ENCODE data around the gene NSMCE1. TPM values are rescaled to one million over a fixed set of nuclear protein-coding genes. Genes with fewer than 3 reads are reported as not detected.

The NSMCE1 gene
- total RNA-seq, 1 donor from 2014 or later, result 51.7 TPM

- Histone ChIP-seq H3K4me3 (ENCODE audit: low read length in 3 of 3) (peak overlapping the region; percentile 45 to 66 (median 60)), H3K4me1 (ENCODE audit: control insufficient read depth in 3 of 3, insufficient read depth in 3 of 3, low read length in 3 of 3) (peaks cover 12 to 25% (median 13%) of the 10 kb centered on the region in 3 donors), H3K9ac (ENCODE audit: low read depth in 1 of 3, low read length in 3 of 3) (peak overlapping the region; percentile 14 to 66 (median 62)), H3K27me3 (ENCODE audit: control insufficient read depth in 3 of 3, insufficient read depth in 3 of 3, low read length in 3 of 3) (peaks cover 0 to 27% (median 12%) of the 10 kb centered on the region in 3 donors), H3K27ac (ENCODE audit: low read depth, low read length) (peak overlapping the region; percentile 95), H3K9me3 (ENCODE audit: control insufficient read depth in 3 of 3, low read length in 3 of 3) (peaks cover 0 to 3% (median 2%) of the 10 kb centered on the region in 3 donors), H3K36me3 (ENCODE audit: control insufficient read depth in 3 of 3, insufficient read depth in 3 of 3, low read length in 3 of 3) (no peaks in the 10 kb centered on the region)
Observed at GRCh38 chr16:27312580-27313421, 44.2 kb upstream of the NSMCE1 start.

- Histone ChIP-seq H3K27ac (ENCODE audit: low read depth, low read length) (no peak overlapping the region), H3K36me3 (ENCODE audit: control insufficient read depth in 3 of 3, insufficient read depth in 3 of 3, low read length in 3 of 3) (no peaks in the 10 kb centered on the region), H3K9me3 (ENCODE audit: control insufficient read depth in 3 of 3, low read length in 3 of 3) (peaks cover 0 to 3% (median 2%) of the 10 kb centered on the region in 3 donors), H3K9ac (ENCODE audit: low read depth in 1 of 3, low read length in 3 of 3) (no peak overlapping the region), H3K27me3 (ENCODE audit: control insufficient read depth in 3 of 3, insufficient read depth in 3 of 3, low read length in 3 of 3) (peaks cover 0 to 27% (median 12%) of the 10 kb centered on the region in 3 donors), H3K4me3 (ENCODE audit: low read length in 3 of 3) (no peak overlapping the region), H3K4me1 (ENCODE audit: control insufficient read depth in 3 of 3, insufficient read depth in 3 of 3, low read length in 3 of 3) (peaks cover 10 to 21% (median 13%) of the 10 kb centered on the region in 3 donors)
Observed at GRCh38 chr16:27311897-27312303, 43.3 kb upstream of the NSMCE1 start.

GRCh38 chr16:27311448-27311830 is 42.9 kb upstream of the NSMCE1 start:
- H3K4me3 ChIP-seq (ENCODE audit: low read length in 3 of 3), result no peak overlapping the region
- H3K27me3 ChIP-seq (ENCODE audit: control insufficient read depth in 3 of 3, insufficient read depth in 3 of 3, low read length in 3 of 3), result peaks cover 0 to 27% (median 12%) of the 10 kb centered on the region in 3 donors
- no peaks in the 10 kb centered on the region for H3K36me3 ChIP-seq (ENCODE audit: control insufficient read depth in 3 of 3, insufficient read depth in 3 of 3, low read length in 3 of 3)
- H3K4me1 ChIP-seq (ENCODE audit: control insufficient read depth in 3 of 3, insufficient read depth in 3 of 3, low read length in 3 of 3), result peaks cover 10 to 19% (median 13%) of the 10 kb centered on the region in 3 donors
- peaks cover 0 to 3% (median 2%) of the 10 kb centered on the region in 3 donors for H3K9me3 ChIP-seq (ENCODE audit: control insufficient read depth in 3 of 3, low read length in 3 of 3)
- no peak overlapping the region for H3K9ac ChIP-seq (ENCODE audit: low read depth in 1 of 3, low read length in 3 of 3)
- H3K27ac ChIP-seq (ENCODE audit: low read depth, low read length), result no peak overlapping the region

- Histone ChIP-seq H3K9me3 (ENCODE audit: control insufficient read depth in 3 of 3, low read length in 3 of 3) (peaks cover 0 to 3% (median 2%) of the 10 kb centered on the region in 3 donors), H3K27me3 (ENCODE audit: control insufficient read depth in 3 of 3, insufficient read depth in 3 of 3, low read length in 3 of 3) (peaks cover 0 to 27% (median 12%) of the 10 kb centered on the region in 3 donors), H3K9ac (ENCODE audit: low read depth in 1 of 3, low read length in 3 of 3) (no peak overlapping the region), H3K36me3 (ENCODE audit: control insufficient read depth in 3 of 3, insufficient read depth in 3 of 3, low read length in 3 of 3) (no peaks in the 10 kb centered on the region), H3K4me1 (ENCODE audit: control insufficient read depth in 3 of 3, insufficient read depth in 3 of 3, low read length in 3 of 3) (peaks cover 5 to 14% (median 13%) of the 10 kb centered on the region in 3 donors), H3K4me3 (ENCODE audit: low read length in 3 of 3) (no peak overlapping the region), H3K27ac (ENCODE audit: low read depth, low read length) (no peak overlapping the region)
Observed at GRCh38 chr16:27310576-27311447, 42.2 kb upstream of the NSMCE1 start.

- Histone ChIP-seq H3K9me3 (ENCODE audit: control insufficient read depth in 3 of 3, low read length in 3 of 3) (peaks cover 0 to 3% (median 2%) of the 10 kb centered on the region in 3 donors), H3K27me3 (ENCODE audit: control insufficient read depth in 3 of 3, insufficient read depth in 3 of 3, low read length in 3 of 3) (peaks cover 0 to 20% (median 9%) of the 10 kb centered on the region in 3 donors), H3K4me1 (ENCODE audit: control insufficient read depth in 3 of 3, insufficient read depth in 3 of 3, low read length in 3 of 3) (peaks cover 0 to 5% (median 4%) of the 10 kb centered on the region in 3 donors), H3K4me3 (ENCODE audit: low read length in 3 of 3) (no peak overlapping the region), H3K9ac (ENCODE audit: low read depth in 1 of 3, low read length in 3 of 3) (no peak overlapping the region), H3K36me3 (ENCODE audit: control insufficient read depth in 3 of 3, insufficient read depth in 3 of 3, low read length in 3 of 3) (no peaks in the 10 kb centered on the region), H3K27ac (ENCODE audit: low read depth, low read length) (no peak overlapping the region)
Observed at GRCh38 chr16:27308792-27309191, 40.2 kb upstream of the NSMCE1 start.

GRCh38 chr16:27305839-27306442 is 37.4 kb upstream of the NSMCE1 start:
- no peak overlapping the region for H3K4me3 ChIP-seq (ENCODE audit: low read length in 3 of 3)
- no peaks in the 10 kb centered on the region for H3K36me3 ChIP-seq (ENCODE audit: control insufficient read depth in 3 of 3, insufficient read depth in 3 of 3, low read length in 3 of 3)
- no peak overlapping the region for H3K27ac ChIP-seq (ENCODE audit: low read depth, low read length)
- peaks cover 0 to 6% (median 0%) of the 10 kb centered on the region in 3 donors for H3K27me3 ChIP-seq (ENCODE audit: control insufficient read depth in 3 of 3, insufficient read depth in 3 of 3, low read length in 3 of 3)
- no peak overlapping the region for H3K9ac ChIP-seq (ENCODE audit: low read depth in 1 of 3, low read length in 3 of 3)
- peaks cover 0 to 4% (median 0%) of the 10 kb centered on the region in 3 donors for H3K4me1 ChIP-seq (ENCODE audit: control insufficient read depth in 3 of 3, insufficient read depth in 3 of 3, low read length in 3 of 3)
- peaks cover 0 to 3% (median 2%) of the 10 kb centered on the region in 3 donors for H3K9me3 ChIP-seq (ENCODE audit: control insufficient read depth in 3 of 3, low read length in 3 of 3)

GRCh38 chr16:27304881-27305745 is 36.5 kb upstream of the NSMCE1 start:
- H3K9ac ChIP-seq (ENCODE audit: low read depth in 1 of 3, low read length in 3 of 3), result no peak overlapping the region
- H3K27me3 ChIP-seq (ENCODE audit: control insufficient read depth in 3 of 3, insufficient read depth in 3 of 3, low read length in 3 of 3), result peaks cover 0 to 6% (median 0%) of the 10 kb centered on the region in 3 donors
- no peaks in the 10 kb centered on the region for H3K36me3 ChIP-seq (ENCODE audit: control insufficient read depth in 3 of 3, insufficient read depth in 3 of 3, low read length in 3 of 3)
- no peak overlapping the region for H3K27ac ChIP-seq (ENCODE audit: low read depth, low read length)
- no peak overlapping the region for H3K4me3 ChIP-seq (ENCODE audit: low read length in 3 of 3)
- peaks cover 0 to 3% (median 2%) of the 10 kb centered on the region in 3 donors for H3K9me3 ChIP-seq (ENCODE audit: control insufficient read depth in 3 of 3, low read length in 3 of 3)
- H3K4me1 ChIP-seq (ENCODE audit: control insufficient read depth in 3 of 3, insufficient read depth in 3 of 3, low read length in 3 of 3), result peaks cover 0 to 4% (median 0%) of the 10 kb centered on the region in 3 donors

- H3K36me3 ChIP-seq (ENCODE audit: control insufficient read depth in 3 of 3, insufficient read depth in 3 of 3, low read length in 3 of 3), result no peaks in the 10 kb centered on the region
Observed at GRCh38 chr16:27304102-27304501, 35.5 kb upstream of the NSMCE1 start.

More at GRCh38 chr16:27304102-27304501, 35.5 kb upstream of the NSMCE1 start:
- Histone ChIP-seq H3K27me3 (ENCODE audit: control insufficient read depth in 3 of 3, insufficient read depth in 3 of 3, low read length in 3 of 3) (peaks cover 0 to 6% (median 0%) of the 10 kb centered on the region in 3 donors), H3K27ac (ENCODE audit: low read depth, low read length) (no peak overlapping the region), H3K9me3 (ENCODE audit: control insufficient read depth in 3 of 3, low read length in 3 of 3) (peaks cover 0 to 3% (median 2%) of the 10 kb centered on the region in 3 donors), H3K4me1 (ENCODE audit: control insufficient read depth in 3 of 3, insufficient read depth in 3 of 3, low read length in 3 of 3) (peaks cover 0 to 4% (median 0%) of the 10 kb centered on the region in 3 donors), H3K9ac (ENCODE audit: low read depth in 1 of 3, low read length in 3 of 3) (no peak overlapping the region), H3K4me3 (ENCODE audit: low read length in 3 of 3) (no peak overlapping the region)
